Pons (tissue), 1 donor: ENCODE results near the gene ZFAND4.
"Not testable (repeated sequence)": the region's sequence is repeated elsewhere in the genome, so short reads cannot be mapped to it uniquely, and the experiment has no call there.

ENCODE experiments used
- DNase-seq: peaks from one replicate; pipeline ENCODE4 v3.0.0-alpha.2; 2016; ENCODE audit warnings: low spot score

The ZFAND4 gene

DNA sequence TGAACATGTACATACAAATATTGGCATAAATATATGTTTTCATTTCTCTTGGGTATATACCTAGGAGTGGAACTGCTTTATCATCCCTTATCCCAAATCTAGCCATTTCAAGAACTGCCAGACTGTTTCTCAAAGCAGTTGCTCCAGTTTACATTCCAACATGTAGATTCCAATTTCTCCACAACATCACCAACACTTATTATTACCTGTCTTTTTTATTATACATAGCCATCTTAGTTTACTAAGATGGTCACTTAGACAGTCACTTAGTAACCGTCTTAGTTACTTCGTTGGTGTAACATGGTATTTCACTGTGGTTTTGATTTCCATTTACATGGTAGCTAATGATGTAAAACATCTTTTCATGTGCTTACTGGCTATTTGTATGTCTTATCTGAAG is 82.7 kb downstream of the ZFAND4 start:
- DNase-seq, result no peak

DNA sequence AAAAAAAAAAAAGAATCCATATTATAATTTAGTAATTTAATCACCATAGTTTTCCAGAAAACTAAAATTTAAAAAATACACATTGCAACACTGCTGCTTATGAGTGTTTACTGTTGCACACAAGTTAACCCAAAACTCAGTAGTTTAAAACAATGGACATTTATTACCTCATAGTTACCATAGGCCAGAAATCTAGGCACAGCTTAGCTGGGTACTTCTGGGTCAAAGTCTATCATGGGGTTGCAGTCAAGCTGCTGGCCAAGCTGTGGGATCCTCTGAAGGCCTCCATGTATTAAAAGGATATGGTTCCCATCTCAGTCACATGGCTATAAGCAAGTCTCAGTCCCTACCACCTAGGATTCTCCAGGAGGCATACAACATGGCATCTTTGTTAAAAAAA is 83.6 kb downstream of the ZFAND4 start:
- no peak for DNase-seq

DNA sequence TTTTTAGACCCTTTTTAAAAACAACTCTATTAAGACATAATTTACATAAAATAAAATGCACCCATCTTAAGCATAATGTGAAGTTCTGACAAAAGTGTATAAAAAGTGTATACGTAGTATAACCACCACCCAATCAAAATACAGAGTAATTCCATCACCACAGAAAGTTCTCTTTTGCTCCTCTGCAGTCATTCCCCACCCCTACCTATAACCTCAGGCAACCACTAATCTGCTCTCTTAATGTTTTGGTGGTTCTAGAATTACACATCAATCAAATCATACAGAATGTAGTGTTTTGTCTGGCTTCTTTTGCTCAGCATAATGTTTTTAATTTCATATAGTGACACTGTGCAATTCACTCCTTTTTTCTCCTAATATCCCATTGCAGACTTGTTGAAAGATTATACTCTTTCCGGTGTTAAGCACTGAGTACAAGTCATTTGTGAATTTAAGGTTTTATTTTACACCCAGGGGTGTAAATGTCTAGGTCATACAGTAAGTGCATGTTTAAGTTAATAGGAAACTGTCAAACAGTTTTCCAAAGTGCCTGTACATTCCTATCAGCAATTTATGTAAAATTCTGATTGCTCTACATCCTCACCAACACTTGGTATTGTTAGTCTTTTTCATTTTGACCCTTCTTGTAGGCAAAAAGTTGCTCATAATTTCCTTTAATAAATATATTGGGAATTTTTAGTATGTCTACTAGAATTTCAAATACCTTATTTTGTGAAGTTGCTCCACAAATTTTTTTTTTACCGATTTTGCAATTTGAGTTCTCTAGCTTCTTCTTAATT is 86.3 kb downstream of the ZFAND4 start:
- no peak for DNase-seq

DNA sequence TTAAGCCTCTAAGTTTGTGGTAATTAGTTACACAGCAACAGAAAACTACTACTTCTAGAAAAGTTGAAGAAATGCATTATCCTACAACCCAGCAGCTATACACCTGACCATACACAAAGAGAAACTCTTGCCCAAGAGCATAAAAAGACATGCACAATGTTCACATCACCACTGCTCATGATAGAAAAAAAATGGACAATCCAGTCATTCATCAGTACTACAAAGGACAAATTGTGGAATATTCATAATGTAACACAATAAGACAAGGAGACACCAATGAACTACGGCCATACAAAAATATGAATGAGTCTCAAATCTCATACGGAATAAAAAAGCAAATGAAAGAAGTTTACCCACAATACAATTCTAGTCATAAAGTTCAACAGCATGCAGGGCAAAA is 87.4 kb downstream of the ZFAND4 start:
- DNase-seq, result peak; percentile 64

DNA sequence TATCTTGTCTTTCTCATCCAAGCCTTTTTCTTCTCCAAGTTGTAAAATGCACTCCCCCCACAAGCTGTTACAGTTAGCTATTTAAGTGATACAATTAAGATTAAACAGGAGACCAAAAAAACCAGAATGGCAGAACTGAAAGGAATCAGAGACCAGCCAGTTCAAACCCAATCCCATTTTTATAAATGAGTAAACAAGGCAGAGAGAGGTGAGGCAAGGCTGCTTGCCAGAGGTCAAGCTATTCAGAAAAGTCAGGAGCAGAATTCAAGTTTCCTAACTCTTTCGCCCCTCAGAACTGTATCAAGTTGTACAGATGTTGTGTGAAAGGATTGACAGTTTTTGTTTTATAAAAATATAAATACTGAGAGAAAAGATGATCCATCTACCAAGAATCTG is 90.2 kb downstream of the ZFAND4 start:
- no peak for DNase-seq

DNA sequence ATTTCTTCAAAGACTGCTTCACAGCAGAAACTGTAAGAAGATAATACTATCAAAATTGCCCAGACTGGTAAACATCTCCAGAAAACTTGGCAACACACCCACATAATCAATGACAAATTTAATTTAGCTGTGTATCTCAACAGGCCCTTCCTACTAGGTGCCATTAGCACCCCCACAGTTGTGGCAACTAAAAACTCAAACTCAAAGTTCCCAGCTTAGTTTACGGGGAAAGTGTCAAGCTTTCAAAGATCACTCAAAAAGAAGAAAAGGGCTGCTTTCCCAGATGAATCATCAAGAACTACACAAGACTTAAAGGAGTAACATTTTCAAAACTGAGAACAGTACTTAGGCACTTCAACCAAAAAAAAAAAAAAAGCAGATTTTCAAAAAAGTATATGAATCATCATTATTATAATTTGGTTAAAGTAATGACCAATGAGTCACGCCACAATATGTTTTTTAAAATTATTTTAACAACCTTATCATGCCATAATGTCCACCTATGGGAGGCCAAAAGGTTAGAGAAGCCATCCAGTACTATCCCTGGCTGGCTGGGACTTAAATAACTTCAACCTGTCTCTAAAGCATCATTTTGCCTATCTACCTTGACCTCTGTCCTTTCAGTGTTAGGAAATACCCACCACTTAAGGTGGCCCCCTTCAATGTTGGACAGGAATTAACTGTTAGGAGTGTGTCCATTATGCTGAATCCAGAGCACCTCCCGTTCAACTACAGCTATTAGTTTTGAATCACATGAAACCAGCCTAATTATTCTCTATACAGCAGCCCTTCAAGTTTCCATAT is 90.8 kb downstream of the ZFAND4 start:
- DNase-seq, result no peak

DNA sequence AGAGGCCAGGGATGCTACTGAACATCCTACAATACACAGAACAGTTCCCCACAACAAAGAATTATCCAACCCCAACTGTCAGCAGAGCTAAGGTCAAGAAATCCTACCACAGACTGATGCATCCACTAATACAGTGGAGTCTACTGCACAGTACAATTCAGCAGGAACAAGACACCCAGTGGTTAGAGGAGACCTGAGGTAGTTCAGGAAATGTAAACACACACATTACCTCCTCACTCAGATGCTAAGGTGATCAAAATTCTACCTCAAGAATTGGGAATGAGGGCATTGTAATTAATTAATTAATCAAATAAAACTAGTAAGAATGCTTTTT is 91.4 kb downstream of the ZFAND4 start:
- no peak for DNase-seq

DNA sequence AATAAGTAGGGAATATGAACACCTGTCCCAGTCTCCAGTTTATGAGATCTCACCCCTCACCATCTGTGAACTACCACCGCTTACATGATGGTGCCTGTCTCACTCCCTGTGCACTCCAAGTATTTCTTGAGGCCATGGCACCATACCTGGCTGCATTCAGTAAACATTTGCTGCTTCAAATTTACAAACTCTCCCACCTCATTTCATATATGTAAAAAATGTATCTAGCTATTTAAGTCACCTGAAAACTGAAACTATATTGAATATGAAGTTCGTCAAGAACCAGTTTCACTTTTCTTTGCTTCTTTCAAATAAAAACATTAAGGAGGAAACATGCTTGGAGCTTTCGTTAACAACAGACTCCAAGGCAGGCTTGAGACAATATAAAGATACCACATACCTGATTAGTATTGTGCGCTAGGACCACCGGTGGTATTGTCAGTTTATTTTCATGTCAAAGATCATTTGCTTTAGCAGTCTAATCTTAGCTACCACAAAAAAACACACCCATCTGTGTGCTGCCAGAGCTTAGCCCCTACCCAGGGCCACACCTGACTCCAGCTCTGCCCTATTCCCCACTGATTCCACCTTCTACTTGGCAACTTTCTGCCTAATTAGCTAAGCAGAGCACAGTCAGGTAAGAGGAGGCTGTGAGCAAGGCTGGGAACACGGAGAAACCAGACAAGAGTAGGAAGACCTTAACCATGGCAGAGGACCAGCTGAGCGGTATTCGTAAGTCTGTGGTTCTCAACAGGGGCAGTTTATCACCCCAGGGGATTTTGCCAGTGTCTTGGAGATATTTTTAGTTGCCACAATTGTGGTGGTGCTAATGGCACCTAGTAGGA is 92.0 kb downstream of the ZFAND4 start:
- DNase-seq, result no peak

DNA sequence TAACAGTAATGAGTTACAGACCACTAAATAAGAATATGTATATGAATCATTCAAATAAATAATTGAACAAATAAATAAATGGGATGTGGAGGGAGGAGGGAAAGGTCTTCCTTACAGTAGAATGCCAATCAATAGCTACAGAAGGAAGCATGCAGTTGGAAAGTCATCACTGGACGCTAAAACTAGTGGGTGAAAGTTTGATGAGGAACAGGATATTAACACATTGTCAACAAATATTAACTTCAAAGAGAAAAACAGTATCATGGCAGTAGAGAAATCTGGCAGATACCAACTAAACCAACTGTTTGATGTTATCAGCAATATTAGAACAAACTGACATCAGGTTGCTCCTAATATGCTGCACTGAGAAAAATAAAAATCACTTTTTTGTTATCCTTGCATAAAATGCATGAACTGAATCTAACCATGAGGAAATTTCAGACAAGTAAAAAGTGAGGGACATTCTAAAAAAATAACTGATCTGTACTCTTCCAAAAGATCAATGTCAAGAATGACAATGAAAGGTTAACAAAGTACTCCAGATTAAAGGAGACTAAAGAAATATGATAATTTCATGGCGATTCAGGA is 94.1 kb downstream of the ZFAND4 start:
- DNase-seq, result no peak

DNA sequence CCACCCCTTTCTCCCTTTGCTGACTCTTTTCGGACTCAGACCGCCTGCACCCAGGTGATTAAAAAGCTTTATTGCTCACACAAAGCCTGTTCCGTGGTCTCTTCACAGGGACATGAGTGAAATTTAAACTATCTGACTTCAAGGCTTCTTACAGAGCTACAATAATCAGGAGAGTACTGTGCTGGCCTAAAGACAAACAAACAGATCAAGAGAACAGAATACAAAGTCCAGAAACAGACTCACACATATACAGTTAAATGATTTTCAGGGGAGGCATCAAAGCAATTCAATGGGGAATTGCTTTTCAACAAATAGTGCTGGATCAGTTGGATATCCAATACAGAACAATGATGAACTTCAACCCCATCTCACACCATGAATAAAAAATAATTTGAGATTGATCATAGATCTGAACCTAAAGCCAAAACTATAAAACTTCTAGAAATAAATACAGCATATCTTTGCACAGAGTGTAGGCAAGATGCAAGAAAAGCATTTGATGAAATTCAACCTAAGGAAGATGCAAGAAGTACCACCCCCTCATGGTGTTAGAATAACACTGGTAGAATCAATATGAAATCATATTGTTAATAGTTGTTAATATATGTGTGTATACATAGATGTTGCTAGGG is 96.5 kb downstream of the ZFAND4 start:
- no peak for DNase-seq

DNA sequence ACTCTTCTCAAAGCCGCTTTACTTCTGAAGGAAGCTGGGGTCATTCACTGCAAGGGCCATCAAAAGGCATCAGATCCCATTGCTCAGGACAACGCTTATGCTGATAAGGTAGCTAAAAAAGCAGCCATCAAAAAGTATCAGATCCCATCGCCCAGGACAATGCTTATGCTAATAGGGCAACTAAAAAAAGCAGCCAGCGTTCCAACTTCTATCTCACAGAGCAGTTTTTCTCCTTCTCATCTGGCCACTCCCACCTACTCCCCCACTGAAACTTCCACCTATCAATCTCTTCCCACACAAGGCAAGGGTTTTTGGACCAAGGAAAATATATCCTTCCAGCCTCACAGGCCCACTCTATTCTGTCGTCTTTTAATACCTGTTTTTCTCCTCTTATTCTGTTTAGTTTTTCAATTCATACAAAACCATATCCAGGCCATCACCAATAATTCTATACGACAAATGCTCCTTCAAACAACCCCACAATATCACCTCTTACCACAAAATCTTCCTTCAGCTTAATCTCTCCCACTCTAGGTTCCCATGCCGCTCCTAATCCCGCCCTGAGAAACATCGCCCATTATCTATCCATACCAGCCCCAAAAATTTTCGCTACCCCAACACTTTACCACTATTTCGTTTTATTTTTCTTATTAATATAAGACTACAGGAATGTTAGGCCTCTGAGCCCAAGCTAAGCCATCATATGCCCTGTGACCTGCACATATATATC is 97.4 kb downstream of the ZFAND4 start:
- not testable (repeated sequence) for DNase-seq

DNA sequence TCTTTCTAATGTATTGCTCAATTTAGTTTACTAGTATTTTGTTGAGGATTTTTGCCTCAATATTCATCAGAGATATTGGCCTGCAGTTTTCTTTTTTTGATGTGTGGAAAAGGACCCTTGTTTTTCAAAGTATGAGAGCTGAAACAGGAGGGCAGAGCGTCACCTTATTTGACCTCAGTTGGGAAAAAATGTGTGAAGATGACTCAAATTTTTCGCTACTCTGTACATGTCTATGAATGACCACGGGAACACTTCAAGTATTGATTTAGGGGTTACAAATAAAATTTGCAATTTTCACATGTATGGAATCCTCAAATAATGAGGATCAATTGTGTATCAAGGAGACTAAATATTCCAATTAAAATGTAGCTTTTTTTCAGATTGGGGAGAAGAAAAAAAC is 103.1 kb downstream of the ZFAND4 start:
- no peak for DNase-seq

DNA sequence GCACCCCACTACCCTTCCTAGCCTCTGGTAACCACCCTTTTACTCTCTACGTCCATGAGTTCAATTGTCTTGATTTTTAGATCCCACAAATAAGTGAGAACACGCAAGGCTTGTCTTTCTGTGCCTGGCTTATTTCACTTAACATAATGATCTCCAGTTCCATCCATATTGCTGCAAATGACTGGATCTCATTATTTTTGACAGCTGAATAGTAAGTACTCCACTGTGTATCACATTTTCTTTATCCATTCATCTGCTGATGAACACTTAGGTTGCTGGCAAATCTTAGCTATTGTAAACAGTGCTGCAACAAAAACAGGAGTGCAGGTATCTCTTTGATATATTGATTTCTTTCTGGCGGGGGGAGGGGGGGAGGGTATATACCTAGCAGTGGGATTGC is 106.2 kb downstream of the ZFAND4 start:
- no peak for DNase-seq
